NCI-H748 (cell line): ENCODE results near the gene STKLD1.
"Not testable (repeated sequence)": the region's sequence is repeated elsewhere in the genome, so short reads cannot be mapped to it uniquely, and the experiment has no call there.

Experiments
- DNase-seq: peaks from one replicate; lab custom pipeline; 2025; ENCODE audit not compliant: unreplicated experiment; lab: John Stamatoyannopoulos, UW

Gene STKLD1

DNA sequence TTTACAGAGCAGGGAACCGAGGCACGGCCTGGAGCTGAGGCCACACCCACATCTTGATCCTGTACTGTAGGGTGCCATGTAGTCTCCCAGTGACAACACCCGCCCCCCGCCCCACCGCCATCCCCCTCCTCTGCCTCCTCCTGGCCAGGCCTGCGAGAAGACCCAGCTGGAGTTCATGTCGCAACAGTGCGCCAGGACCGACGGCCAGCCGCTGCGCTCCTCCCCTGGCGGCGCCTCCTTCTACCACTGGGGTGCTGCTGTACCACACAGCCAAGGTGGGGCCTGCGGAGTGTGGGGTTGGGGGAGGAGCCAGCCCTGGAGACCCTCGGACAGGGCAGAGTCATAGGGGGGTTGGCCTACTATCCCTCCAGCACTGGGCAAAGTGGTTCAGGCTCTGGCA, 60.5 kb downstream of the STKLD1 start:
- no peak for DNase-seq

DNA sequence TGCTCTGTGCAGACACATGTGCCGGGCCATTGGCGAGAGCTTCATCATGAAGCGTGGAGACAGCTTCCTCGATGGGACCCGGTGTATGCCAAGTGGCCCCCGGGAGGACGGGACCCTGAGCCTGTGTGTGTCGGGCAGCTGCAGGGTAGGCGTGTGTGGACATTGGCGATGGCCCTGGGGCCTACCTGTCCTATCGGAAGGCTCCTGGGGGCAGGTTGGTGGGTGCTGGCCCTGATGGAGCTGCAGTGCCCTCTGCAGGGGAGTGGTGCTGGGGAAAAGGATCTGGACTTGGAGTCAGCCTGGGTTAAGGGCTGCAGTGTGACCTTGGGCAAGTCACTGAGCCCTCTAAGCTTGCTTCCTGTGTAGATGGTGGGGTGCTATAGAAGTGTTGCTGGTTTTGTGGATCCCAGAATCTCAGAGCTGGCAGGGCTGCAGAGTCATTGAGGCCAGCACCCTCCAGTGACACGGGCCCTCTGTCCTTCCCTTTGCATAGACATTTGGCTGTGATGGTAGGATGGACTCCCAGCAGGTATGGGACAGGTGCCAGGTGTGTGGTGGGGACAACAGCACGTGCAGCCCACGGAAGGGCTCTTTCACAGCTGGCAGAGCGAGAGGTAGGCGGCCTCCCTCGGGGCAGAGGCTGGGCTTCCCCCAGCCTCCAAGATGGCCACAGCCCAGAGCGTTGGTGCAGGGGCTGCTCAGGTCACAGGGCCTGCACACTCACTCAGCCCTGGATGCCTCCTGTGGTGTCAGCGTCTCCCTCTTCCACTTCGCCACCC, 61.8 kb downstream of the STKLD1 start:
- no peak for DNase-seq

DNA sequence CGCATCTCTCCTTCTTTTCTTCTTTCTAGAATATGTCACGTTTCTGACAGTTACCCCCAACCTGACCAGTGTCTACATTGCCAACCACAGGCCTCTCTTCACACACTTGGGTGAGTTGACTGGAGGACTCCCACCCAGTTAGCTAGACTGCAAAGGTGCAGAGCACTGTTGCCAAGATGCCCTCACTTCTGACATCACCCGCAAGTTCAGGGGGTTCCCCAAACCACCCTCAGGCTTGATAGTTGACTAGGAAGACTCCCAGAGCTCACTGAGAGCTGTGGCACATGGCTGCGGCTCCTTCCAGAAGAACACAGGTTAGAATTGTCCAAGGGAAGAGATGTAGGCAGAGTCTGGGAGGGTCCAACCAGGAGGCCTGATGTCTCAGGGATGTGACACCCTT, 63.2 kb downstream of the STKLD1 start:
- DNase-seq = no peak

DNA sequence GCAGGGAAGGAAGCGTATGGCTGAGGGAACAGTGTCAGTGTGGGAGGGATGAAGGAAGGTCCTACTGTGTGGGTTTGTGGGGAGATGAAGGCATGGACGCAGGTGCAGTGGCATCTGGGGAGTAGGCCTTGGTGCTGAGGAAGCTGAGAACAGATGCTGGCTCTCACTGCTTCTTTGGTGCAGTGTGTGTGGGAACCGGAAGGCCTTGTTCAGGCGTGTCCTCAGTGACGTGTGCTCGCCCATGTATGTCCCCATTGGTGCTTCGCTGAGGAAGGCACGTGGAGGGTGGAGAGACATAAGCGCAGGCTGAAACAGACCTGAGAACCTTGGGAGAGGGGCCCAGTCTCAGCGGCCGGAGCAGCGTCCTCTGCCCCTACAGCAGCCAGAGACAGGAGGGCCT, 64.7 kb downstream of the STKLD1 start:
- no peak for DNase-seq

DNA sequence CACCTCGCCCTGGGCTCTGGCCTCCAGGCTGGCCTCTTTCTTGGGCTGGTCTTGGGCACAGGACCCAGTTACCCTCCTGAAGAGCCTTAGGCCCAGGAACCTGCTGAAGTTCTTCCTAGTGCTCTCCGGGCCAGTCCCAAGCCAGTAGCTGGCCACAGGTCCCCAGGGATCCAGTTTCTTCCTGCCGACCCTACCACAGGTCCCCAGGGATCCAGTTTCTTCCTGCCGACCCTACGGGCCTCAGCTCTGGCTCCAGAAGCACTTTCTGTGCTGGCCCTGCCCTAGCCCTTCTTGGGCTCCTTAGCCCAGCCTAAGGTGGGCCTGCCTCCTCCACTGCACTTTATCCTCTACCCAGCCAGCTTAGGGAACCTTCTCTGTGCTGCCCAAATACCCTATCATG, 65.4 kb downstream of the STKLD1 start:
- no peak for DNase-seq

DNA sequence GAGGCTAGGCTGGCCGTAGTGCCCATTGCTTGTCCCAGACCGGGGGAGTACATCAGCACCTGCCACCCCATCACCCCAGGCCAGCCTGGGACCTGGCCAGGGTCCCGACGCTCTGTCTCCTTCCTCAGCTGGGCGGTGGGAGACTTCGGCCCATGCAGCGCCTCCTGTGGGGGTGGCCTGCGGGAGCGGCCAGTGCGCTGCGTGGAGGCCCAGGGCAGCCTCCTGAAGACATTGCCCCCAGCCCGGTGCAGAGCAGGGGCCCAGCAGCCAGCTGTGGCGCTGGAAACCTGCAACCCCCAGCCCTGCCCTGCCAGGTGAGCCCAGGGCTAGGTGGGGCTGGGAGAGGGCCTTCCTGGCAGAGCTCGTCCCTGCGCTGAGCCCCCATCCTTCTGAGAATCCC, 67.1 kb downstream of the STKLD1 start:
- DNase-seq = no peak

DNA sequence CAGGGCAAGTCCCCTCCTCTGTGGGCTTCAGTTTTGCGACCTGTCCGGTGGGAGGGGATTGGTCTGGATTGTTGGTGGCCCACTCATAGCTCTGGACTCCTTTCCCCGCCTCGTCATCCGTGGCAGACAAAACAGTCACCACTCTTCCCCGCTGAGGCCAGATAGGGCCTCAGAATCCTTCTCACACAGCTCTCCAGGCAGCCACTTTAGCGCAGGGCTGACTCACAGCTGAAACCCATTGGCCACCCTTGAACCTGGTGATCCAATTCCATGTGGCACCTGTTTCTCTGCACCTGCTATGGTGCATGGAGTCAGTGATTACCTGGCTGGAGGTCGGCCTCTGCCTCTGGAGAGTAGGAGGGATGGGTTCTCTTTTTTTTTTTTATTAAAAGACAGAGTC, 67.8 kb downstream of the STKLD1 start:
- no peak for DNase-seq

DNA sequence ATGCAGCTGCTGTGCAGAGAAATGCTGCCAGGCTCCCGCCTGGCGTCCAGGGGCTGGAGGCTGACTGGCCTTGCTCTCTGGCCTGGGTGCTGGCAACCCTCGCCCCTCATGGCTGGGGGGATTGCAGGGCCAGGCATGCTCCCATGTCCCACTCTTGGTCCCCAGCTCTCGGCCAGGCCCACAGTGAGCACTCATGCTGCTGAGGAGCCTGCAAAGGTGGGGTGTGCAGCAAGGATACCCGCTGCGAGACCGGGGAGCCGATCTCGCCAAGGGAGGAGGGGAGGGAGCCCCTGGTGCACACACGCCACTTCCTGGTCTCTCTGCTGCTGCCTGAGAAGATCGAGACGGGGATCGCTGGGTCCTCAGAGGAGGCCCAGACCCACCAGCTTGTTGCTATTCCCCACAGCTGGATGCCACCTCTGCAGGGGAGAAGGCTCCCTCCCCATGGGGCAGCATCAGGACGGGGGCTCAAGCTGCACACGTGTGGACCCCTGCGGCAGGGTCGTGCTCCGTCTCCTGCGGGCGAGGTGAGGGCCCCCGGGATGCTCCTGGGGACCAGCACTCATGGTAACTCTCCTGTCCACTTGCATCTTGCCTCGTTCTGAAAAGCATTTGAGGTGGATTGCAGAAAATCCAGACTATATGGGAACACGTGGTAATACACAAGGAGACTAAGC, 69.3 kb downstream of the STKLD1 start:
- DNase-seq = no peak

DNA sequence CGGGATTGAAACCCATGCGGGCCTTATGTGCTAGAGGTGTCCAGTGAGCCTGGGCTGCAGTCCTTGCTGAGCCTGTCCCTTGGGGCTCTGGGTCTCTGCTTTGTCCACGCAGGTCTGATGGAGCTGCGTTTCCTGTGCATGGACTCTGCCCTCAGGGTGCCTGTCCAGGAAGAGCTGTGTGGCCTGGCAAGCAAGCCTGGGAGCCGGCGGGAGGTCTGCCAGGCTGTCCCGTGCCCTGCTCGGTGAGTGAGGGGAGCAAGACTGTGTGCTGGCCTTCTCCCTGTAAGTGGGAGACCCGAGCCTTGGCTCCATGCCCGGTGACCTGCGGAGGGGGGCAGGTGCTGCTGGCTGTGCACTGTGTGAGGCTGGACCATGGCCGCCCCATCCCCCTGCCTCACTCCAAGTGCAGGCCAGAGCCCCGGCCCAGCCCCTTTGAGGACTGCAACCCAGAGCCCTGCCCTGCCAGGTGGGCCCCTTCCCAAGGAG, 72.4 kb downstream of the STKLD1 start:
- DNase-seq = no peak

DNA sequence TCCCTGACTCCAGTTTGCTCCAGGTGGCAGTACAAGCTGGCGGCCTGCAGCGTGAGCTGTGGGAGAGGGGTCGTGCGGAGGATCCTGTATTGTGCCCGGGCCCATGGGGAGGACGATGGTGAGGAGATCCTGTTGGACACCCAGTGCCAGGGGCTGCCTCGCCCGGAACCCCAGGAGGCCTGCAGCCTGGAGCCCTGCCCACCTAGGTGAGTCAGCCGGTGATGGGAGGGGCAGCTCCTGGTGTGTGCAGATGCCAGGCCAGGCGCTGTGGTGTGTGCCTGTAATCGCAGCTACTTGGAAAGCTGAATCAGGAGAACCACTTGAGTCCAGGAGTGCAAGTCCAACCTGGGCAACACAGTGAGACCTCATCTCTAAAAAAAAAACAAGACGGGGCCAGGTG, 73.6 kb downstream of the STKLD1 start:
- no peak for DNase-seq

DNA sequence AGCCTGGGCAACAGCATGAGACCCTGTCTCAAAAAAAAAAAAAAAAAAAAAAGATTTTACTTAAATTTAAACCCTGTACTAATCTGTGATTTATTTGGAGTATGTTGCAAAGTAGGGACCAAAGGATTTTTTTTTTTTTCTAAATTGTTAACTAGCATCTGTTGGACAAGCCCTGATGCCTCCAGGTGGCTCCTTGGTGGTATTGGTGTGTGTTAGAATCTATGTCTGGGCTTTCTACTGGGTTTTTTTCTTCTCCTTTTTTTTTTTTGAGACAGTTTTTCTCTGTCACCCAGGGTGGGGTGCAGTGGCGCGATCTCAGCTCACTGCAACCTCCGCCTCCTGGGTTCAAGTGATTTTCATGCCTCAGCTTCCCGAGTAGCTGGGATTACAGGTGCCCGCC, 75.7 kb downstream of the STKLD1 start:
- not testable (repeated sequence) for DNase-seq

DNA sequence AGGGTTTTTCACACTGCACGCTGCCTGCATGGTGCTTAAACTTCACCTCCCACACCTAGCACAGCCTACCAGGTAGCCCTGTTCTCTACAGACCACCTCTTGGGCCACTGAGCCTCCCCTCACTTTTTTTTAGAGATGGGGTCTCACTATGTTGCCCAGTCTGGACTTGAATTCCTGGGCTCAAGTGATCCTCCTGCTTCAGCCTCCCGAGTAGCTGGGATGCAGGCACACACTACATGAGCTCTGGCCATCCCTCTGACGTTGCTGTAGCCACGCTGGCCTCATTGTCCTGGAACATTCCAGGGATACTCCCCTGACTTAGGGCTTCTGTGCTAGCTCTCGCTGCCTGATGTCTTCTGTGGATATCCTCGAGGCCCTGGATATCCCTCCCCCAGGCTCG, 76.4 kb downstream of the STKLD1 start:
- no peak for DNase-seq

DNA sequence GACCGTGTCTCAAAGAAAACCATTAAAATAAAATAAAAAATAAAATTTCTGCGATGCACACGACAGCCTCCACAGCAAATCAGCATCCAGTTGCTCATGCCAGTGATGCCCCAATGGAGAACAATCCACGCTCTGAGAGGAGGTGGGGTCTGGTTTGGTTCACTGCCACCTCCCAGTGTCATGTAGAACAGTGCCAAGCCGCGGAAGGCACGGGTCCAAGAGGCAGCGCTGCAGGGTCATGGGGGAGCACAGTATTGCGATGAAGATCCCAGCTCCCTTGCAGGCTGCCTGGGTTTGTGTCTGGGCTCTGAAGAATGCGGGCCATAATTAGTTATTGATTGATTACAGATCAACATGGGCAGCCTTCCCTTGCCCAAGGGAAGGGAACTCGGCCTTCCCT, 77.5 kb downstream of the STKLD1 start:
- no peak for DNase-seq

DNA sequence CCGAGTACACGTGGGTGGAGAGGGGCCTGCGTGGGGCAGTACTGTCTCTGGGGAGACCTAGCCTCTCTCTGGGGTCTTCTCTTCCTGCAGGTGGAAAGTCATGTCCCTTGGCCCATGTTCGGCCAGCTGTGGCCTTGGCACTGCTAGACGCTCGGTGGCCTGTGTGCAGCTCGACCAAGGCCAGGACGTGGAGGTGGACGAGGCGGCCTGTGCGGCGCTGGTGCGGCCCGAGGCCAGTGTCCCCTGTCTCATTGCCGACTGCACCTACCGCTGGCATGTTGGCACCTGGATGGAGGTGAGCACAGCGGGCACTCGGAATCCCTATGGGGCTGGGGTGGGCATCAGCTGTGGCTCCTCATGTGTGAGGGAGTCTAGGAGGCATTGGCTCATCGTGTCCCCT, 78.2 kb downstream of the STKLD1 start:
- DNase-seq = no peak

DNA sequence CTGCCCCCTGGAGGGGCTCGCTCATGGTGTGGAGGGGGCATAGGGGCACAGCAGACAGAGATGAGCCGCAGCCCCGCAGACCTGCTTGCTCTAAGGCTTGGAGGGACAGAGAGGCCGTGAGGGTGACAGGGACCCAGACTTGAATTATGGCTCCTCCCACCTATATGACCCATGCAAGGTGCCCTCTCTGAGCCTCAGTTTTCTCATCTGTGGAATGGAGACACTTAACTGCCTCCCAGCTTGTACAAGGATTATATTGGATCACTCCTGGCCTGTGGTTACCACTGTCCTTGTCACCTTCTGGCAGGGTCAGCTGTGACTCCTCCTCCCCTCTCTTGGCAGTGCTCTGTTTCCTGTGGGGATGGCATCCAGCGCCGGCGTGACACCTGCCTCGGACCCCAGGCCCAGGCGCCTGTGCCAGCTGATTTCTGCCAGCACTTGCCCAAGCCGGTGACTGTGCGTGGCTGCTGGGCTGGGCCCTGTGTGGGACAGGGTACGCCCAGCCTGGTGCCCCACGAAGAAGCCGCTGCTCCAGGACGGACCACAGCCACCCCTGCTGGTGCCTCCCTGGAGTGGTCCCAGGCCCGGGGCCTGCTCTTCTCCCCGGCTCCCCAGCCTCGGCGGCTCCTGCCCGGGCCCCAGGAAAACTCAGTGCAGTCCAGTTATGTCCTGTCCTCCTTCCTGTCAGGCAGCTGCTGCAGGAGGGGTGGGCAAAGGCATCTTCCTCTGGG, 78.9 kb downstream of the STKLD1 start:
- no peak for DNase-seq
